ENCODE data around the gene MMEL1. TPM values are rescaled to one million over a fixed set of nuclear protein-coding genes. Genes with fewer than 3 reads are reported as not detected.

MMEL1 gene
- total RNA-seq, 1 experiment from 2014 or later, result not detected

- POLR2A ChIA-PET, result no interaction called here
- H3K9me3 Mint-ChIP-seq (ENCODE audit: unreplicated experiment), result no peaks in the 10 kb centered on the region
- no TSS peak for BruUV-seq (replicated peaks)
- intact Hi-C loops (cut with micrococcal nuclease), result no loop called here
- CTCF ChIA-PET, result no interaction called here
- H3K36me3 Mint-ChIP-seq (ENCODE audit: insufficient read depth, unreplicated experiment), result no peaks in the 10 kb centered on the region
- no peak for DNase-seq (ENCODE audit: unreplicated experiment)
- TF ChIP-seq CTCF (IDR thresholded peaks at IDR 0.05; ENCODE audit: unreplicated experiment), result no peak
- H3K27ac Mint-ChIP-seq (ENCODE audit: low read depth, unreplicated experiment), result no peak overlapping the region
- H3K27me3 Mint-ChIP-seq (ENCODE audit: insufficient read depth, unreplicated experiment), result no peaks in the 10 kb centered on the region
- peaks cover 12% of the 10 kb centered on the region for H3K4me1 Mint-ChIP-seq (ENCODE audit: insufficient read depth, unreplicated experiment)
- no peak overlapping the region for H3K4me3 Mint-ChIP-seq (ENCODE audit: unreplicated experiment)
Measured at GRCh38 chr1:2542246-2542915, 90.4 kb downstream of the MMEL1 start.

- Mint-ChIP-seq H3K4me3 (ENCODE audit: unreplicated experiment) (no peak overlapping the region), H3K27ac (ENCODE audit: low read depth, unreplicated experiment) (no peak overlapping the region), H3K27me3 (ENCODE audit: insufficient read depth, unreplicated experiment) (no peaks in the 10 kb centered on the region), H3K9me3 (ENCODE audit: unreplicated experiment) (no peaks in the 10 kb centered on the region), H3K4me1 (ENCODE audit: insufficient read depth, unreplicated experiment) (peaks cover 15% of the 10 kb centered on the region), H3K36me3 (ENCODE audit: insufficient read depth, unreplicated experiment) (no peaks in the 10 kb centered on the region)
- CTCF ChIA-PET, result interaction anchor here (0.6 kb wide), 1 partner anchor 325 kb away, joined by 4 read pairs; no protein-coding TSS in a partner anchor
- TF ChIP-seq CTCF (IDR thresholded peaks at IDR 0.05; ENCODE audit: unreplicated experiment), result no peak
- intact Hi-C loops (cut with micrococcal nuclease), result no loop called here
- BruUV-seq (replicated peaks), result no TSS peak
- no peak for DNase-seq (ENCODE audit: unreplicated experiment)
- POLR2A ChIA-PET, result no interaction called here
Measured at GRCh38 chr1:2541619-2542245, 91.1 kb downstream of the MMEL1 start.

- no TSS peak for BruUV-seq (replicated peaks)
- H3K4me3 Mint-ChIP-seq (ENCODE audit: unreplicated experiment), result no peak overlapping the region
- peaks cover 19% of the 10 kb centered on the region for H3K4me1 Mint-ChIP-seq (ENCODE audit: insufficient read depth, unreplicated experiment)
- H3K36me3 Mint-ChIP-seq (ENCODE audit: insufficient read depth, unreplicated experiment), result no peaks in the 10 kb centered on the region
- intact Hi-C loops (cut with micrococcal nuclease), result no loop called here
- no peak for DNase-seq (ENCODE audit: unreplicated experiment)
- ChIA-PET POLR2A (interaction anchor here (0.6 kb wide), 1 partner anchor 140 kb away, joined by 3 read pairs; no protein-coding TSS in a partner anchor), CTCF (interaction anchor here (0.5 to 0.6 kb wide), 2 partner anchors 79 to 324 kb away, joined by 3 to 4 read pairs; no protein-coding TSS in a partner anchor)
- TF ChIP-seq CTCF (IDR thresholded peaks at IDR 0.05; ENCODE audit: unreplicated experiment), result no peak
- no peak overlapping the region for H3K27ac Mint-ChIP-seq (ENCODE audit: low read depth, unreplicated experiment)
- H3K27me3 Mint-ChIP-seq (ENCODE audit: insufficient read depth, unreplicated experiment), result no peaks in the 10 kb centered on the region
- no peaks in the 10 kb centered on the region for H3K9me3 Mint-ChIP-seq (ENCODE audit: unreplicated experiment)
Measured at GRCh38 chr1:2540816-2541492, 91.9 kb downstream of the MMEL1 start.

Other genes with a start within 250 kb of the MMEL1 start
- gene MORN1, start 241.5 kb downstream of the MMEL1 start, total RNA-seq (2022), result 19.4 and 28.0 TPM in 2 replicates
- 172 and 224 TPM in 2 replicates for gene RER1, start 241.2 kb downstream of the MMEL1 start, total RNA-seq (2022)
- gene PEX10, start 220.5 kb downstream of the MMEL1 start, total RNA-seq (2022), result 31.3 and 36.1 TPM in 2 replicates
- 92.6 and 123 TPM in 2 replicates for gene PLCH2, start 156.7 kb downstream of the MMEL1 start, total RNA-seq (2022)
- 22.1 and 25.4 TPM in 2 replicates for gene PANK4, start 106.4 kb downstream of the MMEL1 start, total RNA-seq (2022)
- not detected in 2 replicates for gene HES5, start 102.8 kb downstream of the MMEL1 start, total RNA-seq (2022)
- 4.2 and 4.6 TPM in 2 replicates for gene TNFRSF14, start 76.6 kb downstream of the MMEL1 start, total RNA-seq (2022)
- 10.3 and 12.6 TPM in 2 replicates for gene PRXL2B, start 46.2 kb downstream of the MMEL1 start, total RNA-seq (2022)
- 0.47 and 0.86 TPM in 2 replicates for gene TTC34, start 168.7 kb upstream of the MMEL1 start, total RNA-seq (2022)